HG02623 (cell line): ENCODE results near the gene ZDHHC12.

ENCODE experiments used
- ATAC-seq: cut with Tn5 transposase; IDR thresholded peaks from one replicate; pipeline ENCODE4 v1.9.1; 2021; ENCODE audit warnings: moderate library complexity; ENCODE audit not compliant: unreplicated experiment

Gene ZDHHC12

DNA sequence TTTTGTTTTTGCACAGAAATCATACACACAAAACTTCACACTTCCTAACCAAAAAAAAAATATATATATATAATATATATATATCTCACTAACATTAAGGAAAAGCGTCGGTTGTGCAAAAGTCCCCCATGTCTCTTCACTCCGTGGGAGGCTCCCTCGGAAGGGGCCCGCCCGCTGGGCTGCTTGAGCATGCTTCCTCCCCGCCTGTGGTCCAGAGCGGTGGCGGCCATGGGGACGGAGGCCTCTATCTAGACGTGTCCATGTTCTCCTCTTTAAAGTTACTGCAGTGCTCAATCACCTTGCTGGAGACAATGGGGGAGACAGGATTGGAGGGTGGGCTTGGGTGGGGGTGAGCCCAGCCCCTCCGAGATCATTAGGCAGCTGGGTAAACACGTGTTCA lies 7.2 kb upstream of the ZDHHC12 start:
- no peak for ATAC-seq

DNA sequence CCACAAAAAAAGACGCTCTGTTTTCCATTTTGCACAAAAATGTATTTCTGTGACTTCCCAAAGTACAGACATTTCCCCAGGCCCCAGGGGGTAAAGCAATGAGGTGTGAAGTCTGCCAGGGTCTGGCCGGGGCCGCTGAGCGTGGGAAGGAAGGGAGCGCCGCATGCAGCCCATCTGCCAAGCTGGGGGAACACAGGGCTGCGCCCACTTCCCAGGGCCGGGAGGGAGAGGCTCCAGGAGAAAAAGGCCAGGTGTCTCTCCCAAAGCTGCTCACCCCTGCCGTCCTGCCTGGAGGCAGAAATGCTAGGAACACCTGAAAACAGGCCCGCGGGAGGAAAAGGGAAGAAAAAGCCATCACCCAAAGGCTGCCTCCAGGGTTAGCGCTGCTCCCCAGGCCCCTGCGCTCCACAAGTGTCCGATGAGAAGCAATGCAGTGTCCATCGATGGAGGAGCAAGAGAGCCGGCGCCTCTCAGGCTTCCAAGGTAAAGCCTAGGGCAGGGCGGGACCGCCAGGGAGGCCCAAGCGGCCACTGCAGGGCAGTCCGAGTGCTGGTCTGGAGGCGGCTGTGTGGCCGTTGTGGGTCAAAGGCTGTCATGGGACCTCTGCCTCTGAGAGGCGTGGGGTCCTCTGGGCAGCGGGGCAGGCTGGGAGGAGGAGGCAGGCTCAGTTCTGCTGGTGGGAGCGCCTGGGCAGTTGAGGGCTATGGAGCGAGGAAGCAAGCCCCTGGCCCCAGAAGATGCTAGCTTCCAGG lies 6.0 kb upstream of the ZDHHC12 start:
- ATAC-seq: no peak

- ATAC-seq: no peak
Observed at GRCh38 chr9:128729302-128729701, 5.4 kb upstream of the ZDHHC12 start.

DNA sequence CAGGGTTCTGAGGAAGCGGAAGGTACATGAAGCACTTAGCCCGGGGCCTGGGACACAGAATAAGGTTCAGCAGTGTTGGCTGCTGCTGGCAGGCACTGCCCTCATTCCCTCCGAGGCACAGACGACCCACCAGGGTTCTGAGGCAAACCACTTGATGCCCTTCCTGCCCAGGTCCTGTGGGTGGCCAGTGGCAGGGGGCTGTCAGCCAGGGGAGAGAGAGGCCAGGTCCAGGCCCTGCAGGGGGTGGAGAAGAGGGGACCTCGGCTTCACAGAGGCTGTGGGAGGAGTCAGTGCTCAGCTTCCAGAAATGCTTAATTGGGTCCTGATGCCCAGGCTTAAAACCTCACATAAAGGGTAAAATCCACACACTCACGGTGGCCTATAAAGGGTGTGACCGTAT lies 4.4 kb upstream of the ZDHHC12 start:
- ATAC-seq: no peak

- ATAC-seq: no peak
Observed at GRCh38 chr9:128727640-128728248, 3.8 kb upstream of the ZDHHC12 start.

DNA sequence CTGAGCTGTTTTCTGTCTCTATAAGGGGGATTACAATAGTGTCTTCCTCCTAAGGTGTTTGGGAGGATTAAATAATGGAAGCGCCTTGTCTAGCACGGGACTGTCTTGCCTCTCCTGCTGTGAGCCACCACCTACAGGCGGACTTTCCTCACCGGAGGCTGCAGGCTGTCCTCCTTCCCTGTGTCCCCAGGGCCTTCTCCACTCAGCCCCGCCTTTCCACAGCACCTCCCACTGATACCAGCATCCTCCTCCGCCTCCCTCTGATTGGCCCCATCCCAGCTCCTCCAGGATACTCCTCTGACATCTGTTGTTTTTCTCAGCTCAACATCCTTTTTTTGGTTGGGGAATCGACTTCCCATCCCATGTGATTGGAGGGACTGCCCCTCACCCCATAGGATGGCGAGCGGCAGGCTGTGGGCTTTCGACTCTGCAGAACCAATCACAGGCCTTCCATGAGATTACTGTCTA lies 851 bp upstream of the ZDHHC12 start:
- ATAC-seq: no peak

DNA sequence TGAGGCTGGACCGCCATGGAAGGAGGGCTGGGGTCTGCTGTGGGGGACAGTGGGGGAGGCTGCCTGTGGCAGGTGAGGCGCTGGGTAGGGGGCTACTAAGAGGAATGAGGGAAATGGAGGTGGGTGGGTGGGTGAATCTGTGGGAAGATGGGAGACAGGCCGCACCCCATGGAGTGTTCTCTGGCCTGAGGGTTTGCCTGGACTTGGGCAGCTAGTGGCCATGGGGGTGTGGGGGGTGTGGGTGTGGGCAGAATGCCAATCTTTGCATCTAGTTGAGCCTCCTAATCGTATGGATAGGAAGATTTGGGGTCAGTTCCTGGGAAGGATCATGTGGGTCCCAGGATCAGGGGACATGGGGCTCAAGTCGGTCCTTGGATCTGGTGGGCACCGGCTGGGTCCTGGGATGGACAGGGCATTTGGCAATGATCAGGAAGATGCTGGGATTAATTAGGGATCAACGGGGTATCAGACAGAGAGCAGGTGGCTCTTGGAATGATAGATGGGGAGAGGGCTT lies 518 bp downstream of the ZDHHC12 start:
- no peak for ATAC-seq

GRCh38 chr9:128722380-128723351 lies 1.3 kb downstream of the ZDHHC12 start:
- ATAC-seq: no peak

DNA sequence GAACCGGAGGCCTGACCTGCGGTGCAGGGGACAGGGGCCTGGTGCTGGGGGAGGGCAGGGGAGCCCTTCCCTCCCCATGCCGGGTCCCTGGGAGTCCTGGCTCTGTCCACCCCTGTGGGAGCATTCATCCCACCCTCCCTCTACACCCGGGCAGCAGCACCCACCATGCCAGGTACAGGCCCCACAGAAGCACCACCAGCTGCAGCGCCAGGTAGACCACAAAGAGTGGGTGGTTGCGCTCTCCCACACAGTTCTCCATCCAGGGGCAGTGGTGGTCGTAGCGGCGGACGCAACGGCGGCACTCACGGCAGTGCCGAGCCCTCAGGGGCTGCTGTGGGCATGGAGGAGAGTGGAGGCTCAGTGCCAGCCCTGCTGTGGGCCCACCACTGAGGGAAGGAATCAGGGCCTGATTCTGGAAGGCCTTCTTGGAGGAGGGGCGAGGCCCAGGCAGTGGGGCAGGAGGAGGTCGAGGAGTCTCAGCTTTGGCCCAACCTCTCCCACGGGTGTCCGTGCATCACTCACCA lies 2.4 kb downstream of the ZDHHC12 start:
- no peak for ATAC-seq

DNA sequence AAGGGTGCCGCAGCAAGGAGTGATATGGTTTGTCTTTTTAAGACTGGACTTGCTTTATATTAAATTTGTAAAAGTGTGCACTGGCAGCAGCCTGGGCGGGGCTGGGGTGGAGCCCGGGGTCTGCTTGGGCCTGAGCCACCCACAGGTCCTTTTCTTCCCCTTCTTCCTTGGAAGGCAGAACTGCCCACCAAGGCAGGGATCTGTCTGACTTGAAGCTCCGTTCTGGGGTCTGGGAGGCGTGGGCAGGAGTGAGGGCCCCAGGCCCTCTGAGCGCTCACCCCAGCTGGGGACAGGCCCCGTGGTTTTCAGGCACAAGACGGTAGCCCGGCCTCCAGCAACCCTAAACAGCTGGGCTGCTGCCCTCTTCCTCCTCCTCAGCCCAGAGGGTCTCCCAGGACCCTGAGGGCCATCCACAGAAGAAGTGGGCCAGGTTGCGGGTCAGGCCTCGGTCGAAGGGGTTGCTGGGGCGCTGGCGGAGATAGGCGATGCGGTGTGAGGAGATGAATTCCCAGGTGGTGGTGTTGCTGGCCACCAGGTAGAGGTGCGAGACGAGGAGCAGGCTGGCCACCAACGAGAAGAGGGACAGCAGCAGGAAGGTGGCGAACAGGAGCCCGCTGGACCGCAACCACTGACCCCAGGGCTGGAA lies 3.0 kb downstream of the ZDHHC12 start:
- ATAC-seq: no peak

DNA sequence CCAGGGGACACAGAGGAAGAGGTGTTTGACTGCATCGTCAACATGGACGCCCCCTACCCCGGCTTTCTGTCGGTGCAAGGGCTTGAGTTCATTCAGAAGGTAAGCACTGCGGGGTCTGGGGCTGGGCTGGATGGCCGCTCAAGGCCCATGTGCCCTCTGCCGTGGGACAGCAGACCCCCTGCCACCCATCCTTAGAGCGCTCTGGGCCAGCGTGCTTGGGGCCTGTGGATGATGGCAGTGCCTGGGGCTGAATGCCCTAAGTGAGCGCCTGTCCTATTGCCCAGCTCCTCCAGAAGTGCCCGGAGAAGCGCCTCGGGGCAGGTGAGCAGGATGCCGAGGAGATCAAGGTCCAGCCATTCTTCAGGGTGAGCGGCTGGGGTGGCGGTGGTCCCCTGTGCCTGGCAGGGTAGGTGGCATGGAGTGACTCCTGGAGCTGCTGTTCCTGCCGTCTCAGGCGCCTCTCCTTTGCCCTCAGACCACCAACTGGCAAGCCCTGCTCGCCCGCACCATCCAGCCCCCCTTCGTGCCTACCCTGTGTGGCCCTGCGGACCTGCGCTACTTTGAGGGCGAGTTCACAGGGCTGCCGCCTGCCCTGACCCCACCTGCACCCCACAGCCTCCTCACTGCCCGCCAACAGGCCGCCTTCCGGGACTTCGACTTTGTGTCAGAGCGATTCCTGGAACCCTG lies 3.9 kb downstream of the ZDHHC12 start:
- no peak for ATAC-seq

DNA sequence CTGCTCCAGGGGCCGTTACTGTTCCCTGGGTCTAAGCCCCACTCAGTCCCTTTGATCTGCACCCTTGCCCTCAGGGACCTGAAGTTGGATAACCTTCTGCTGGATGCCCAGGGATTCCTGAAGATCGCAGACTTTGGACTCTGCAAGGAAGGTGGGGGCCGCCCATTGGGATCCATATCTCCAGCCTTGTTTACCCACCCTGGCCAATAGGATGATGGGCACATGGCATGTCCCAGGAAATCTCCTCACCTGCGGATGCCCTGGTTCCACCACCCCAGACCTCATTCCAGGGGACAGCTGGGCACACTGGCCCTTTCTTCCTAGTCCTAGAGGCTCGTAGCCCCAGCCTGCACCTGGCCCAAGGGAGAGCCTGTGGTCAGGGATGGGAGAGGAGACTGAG lies 5.5 kb downstream of the ZDHHC12 start:
- ATAC-seq: no peak

GRCh38 chr9:128718047-128718446 lies 5.9 kb downstream of the ZDHHC12 start:
- ATAC-seq: no peak

DNA sequence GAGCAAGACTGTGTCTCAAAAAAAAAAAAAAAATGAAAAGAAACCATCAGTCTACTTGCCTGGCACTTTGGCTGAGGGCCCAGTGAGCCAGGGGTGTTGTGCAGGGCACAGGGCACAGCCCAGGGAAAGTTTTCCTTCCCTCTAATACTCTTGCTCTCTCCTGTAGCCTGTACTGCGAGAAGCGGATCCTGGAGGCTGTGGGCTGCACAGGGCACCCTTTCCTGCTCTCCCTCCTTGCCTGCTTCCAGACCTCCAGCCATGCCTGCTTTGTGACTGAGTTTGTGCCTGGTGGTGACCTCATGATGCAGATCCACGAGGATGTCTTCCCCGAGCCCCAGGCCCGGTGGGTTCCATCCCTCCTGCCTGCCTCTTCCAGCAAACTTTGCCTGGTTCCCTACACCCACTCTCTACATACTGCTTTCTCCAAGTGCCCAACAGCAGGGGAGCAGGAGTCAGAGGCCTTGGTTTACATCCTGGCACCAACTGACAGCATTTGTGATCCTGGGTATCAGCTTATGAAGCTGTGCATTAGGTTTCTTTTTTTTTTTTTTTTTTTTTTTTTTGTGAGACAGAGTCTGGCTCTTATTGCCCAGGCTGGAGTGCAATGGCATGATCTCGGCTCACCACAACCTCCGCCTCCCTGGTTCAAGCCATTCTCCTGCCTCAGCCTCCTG lies 7.2 kb downstream of the ZDHHC12 start:
- no peak for ATAC-seq

GRCh38 chr9:128715436-128715750 lies 8.5 kb downstream of the ZDHHC12 start:
- ATAC-seq: no peak

GRCh38 chr9:128714586-128715435 lies 9.1 kb downstream of the ZDHHC12 start:
- ATAC-seq: no peak

DNA sequence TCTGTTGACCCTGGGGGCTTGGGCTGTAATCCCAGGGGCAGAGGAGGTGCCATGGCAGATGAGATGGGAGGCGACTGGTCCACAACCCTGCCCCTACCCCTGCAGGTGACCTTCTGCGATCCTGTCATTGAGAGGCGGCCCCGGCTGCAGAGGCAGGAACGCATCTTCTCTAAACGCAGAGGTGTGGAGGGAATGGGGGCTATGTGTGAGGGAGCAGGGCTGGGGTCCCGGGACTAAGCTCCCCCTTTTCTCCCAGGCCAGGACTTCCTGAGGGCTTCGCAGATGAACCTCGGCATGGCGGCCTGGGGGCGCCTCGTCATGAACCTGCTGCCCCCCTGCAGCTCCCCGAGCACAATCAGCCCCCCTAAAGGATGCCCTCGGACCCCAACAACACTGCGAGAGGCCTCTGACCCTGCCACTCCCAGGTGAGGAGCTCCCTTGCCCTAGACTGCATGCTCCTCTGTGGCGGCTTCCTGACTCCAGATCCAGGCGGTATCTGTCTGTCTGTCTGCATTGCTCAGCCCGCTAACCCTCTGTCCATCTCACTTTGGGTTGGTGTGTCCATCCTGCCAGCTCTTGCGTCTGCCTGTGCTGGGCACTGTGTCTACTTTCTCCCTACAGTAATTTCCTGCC lies 9.9 kb downstream of the ZDHHC12 start:
- ATAC-seq: no peak

GRCh38 chr9:128713411-128713780 lies 10.5 kb downstream of the ZDHHC12 start:
- ATAC-seq: no peak
